ENCODE measurements around the gene TMC8. TPM values are rescaled to one million over a fixed set of nuclear protein-coding genes. Genes with fewer than 3 reads are reported as not detected.
"Not testable (repeated sequence)": the region's sequence is repeated elsewhere in the genome, so short reads cannot be mapped to it uniquely, and the experiment has no call there.

Gene TMC8
- total and polyA plus RNA-seq, 2 experiments from 2014 or later = 1.1 to 3.1 TPM

DNA sequence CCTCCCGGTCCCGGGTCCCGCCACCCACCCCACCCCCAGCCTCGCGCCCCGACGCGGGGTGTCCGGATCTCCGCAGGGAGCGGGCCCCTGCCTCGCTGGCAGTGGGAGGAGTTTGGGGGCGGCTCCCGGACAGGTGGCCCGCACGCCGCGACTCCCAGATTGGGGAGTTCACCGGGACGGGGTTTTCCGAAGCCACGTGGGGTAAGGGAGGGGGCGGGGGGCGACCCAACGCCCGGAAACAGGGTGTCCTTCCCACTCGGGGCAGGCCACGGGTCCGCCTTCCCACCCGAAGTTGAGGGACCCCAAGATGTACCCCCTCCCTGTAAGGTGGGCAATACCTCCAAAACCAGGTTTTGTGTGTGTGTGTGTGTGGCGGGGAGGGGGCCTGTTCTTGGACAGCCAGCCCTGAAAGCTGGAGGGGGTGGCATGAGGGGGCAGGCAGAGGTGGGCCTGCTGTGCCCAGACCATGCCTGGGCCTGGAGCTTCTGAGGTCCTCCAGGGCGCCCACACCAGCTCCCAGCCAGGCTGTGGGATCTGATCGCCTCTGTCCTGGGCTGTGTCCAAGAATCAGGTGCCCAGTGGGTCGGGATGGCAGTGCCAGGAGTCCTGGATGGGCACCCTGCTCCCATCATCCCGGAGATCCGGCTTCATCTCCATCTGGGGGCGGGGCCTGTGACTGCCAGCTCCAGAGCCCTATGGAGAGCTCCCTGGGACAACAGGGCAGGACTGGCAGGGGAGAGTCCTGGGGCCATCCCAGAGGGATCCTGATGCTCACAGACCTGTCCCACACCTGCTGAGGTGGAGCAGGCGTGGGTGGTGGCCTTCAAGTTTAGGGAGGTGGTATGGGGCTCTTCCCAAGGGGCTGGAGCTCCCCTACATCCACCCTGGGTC is 38.6 kb downstream of the TMC8 start:
- Histone ChIP-seq H3K36me3 (peaks cover 6% of the 10 kb centered on the region), H3K4me3 (peak overlapping the region; percentile 71), H3K27ac (peak overlapping the region; percentile 82), H3K27me3 (no peaks in the 10 kb centered on the region), H3K4me1 (ENCODE audit: low read depth) (peaks cover 22% of the 10 kb centered on the region), H3K9me3 (ENCODE audit: low read depth) (no peaks in the 10 kb centered on the region)
- peak in 1 of 2 donors; percentile 67 for DNase-seq (ENCODE audit: low read depth in 1 of 2, low spot score in 1 of 2)
- TF ChIP-seq CTCF (IDR thresholded peaks at IDR 0.05; ENCODE audit: low read depth, low read length) = no peak

DNA sequence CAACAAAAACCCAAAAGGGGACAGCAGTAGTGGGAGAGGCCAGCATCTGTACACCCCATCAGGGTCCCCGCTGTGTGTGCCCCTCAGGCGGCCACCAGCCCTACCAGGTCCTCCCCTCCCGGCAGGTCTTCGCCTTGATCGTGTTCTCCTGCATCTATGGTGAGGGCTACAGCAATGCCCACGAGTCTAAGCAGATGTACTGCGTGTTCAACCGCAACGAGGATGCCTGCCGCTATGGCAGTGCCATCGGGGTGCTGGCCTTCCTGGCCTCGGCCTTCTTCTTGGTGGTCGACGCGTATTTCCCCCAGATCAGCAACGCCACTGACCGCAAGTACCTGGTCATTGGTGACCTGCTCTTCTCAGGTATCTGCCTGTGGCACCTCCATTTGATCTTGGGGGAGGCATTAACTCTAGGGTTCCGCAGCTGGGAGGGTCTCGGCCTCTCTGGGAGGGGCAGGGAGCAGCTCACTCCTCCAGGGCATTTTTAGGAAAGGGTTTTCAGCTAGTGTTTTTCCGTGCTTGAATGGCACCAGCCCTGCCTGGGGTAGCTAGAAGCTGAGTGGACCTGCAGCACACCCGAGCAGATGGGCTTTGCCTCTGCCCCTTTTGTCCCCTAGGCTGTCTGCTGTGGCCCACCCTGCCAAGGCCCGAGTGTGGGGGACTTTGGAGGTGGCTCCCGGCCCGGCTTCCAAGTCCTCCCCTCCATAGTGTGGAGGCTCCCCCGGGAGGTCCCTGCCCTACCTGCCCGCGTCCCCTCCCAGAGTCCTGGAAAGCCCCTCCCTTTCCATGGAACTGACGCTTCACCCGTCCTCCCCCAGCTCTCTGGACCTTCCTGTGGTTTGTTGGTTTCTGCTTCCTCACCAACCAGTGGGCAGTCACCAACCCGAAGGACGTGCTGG is 40.4 kb downstream of the TMC8 start:
- peak overlapping the region; percentile 98 for H3K27ac ChIP-seq
- no peaks in the 10 kb centered on the region for H3K27me3 ChIP-seq
- H3K36me3 ChIP-seq = peaks cover 6% of the 10 kb centered on the region
- no peaks in the 10 kb centered on the region for H3K9me3 ChIP-seq (ENCODE audit: low read depth)
- peaks cover 33% of the 10 kb centered on the region for H3K4me1 ChIP-seq (ENCODE audit: low read depth)
- TF ChIP-seq CTCF (IDR thresholded peaks at IDR 0.05; ENCODE audit: low read depth, low read length) = no peak
- no peak overlapping the region for H3K4me3 ChIP-seq
- no peak for DNase-seq (ENCODE audit: low read depth in 1 of 2, low spot score in 1 of 2)

- DNase-seq (ENCODE audit: low read depth in 1 of 2, low spot score in 1 of 2); H3K4me3 ChIP-seq; H3K36me3 ChIP-seq; H3K9me3 ChIP-seq (ENCODE audit: low read depth); H3K27me3 ChIP-seq: not testable (repeated sequence)
- peak overlapping the region; percentile 98 for H3K27ac ChIP-seq
- H3K4me1 ChIP-seq (ENCODE audit: low read depth) = peaks cover 39% of the 10 kb centered on the region
These were observed 41.1 kb downstream of the TMC8 start for GRCh38 chr17:78171591-78172248.

DNA sequence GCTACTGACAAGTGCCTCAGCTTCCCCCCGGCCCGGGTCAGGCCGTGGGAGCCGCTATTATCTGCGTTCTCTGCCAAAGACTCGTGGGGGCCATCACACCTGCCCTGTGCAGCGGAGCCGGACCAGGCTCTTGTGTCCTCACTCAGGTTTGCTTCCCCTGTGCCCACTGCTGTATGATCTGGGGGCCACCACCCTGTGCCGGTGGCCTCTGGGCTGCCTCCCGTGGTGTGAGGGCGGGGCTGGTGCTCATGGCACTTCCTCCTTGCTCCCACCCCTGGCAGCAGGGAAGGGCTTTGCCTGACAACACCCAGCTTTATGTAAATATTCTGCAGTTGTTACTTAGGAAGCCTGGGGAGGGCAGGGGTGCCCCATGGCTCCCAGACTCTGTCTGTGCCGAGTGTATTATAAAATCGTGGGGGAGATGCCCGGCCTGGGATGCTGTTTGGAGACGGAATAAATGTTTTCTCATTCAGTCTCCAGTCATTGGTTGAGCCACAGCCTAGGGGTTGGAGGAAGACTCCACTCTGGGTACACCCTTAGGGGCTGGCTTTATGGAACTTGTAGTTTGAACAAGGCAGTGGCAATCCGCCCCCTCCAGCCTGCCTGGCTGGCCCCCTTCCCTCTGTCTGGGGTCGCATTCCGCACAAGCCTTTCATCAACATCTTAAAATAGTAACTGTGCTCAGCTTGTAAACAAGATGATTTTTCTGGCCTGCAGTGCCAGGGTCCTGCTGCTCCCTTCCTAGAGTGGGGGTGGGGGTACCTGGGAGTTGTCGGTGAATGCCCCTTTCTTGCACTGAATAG is 41.9 kb downstream of the TMC8 start:
- Histone ChIP-seq H3K27me3 (no peaks in the 10 kb centered on the region), H3K4me3 (no peak overlapping the region), H3K36me3 (peaks cover 6% of the 10 kb centered on the region), H3K27ac (peak overlapping the region; percentile 98), H3K9me3 (ENCODE audit: low read depth) (no peaks in the 10 kb centered on the region), H3K4me1 (ENCODE audit: low read depth) (peaks cover 44% of the 10 kb centered on the region)
- no peak for TF ChIP-seq CTCF (IDR thresholded peaks at IDR 0.05; ENCODE audit: low read depth, low read length)
- peak; percentile 29 to 87 for DNase-seq (ENCODE audit: low read depth in 1 of 2, low spot score in 1 of 2)

DNA sequence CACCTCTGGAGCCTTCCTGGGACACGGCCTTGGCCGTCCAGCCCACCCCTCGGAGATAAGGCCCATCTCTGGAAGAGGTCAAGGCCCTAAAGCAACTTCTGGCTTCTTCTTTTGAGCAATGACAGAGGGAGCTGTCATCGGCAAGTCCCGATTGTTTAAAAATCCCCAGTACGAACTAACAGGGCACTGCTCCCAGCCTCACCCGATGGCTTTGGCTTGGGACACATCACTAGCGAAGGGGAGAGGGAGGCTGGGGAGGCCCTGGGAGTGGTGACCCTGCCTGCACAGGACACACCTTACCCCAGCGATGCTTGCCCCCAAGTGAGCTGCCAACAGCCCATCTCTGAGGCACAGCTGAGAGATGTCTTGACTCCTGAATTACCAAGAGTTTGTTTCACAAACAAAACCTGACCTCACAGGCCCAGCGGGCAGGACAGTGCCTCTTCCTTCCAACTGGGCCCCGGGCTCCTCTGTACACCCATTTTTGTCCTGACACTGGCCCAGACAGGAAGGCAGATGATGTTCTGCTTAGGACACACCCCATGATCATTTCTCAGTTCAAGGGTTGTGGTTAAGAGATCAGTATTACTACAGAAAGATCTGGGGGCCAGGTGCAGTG is 42.6 kb downstream of the TMC8 start:
- H3K4me3 ChIP-seq = no peak overlapping the region
- DNase-seq (ENCODE audit: low read depth in 1 of 2, low spot score in 1 of 2) = peak in 1 of 2 donors; percentile 60
- peak overlapping the region; percentile 98 for H3K27ac ChIP-seq
- H3K36me3 ChIP-seq = peaks cover 6% of the 10 kb centered on the region
- H3K9me3 ChIP-seq (ENCODE audit: low read depth) = no peaks in the 10 kb centered on the region
- no peak for TF ChIP-seq CTCF (IDR thresholded peaks at IDR 0.05; ENCODE audit: low read depth, low read length)
- H3K4me1 ChIP-seq (ENCODE audit: low read depth) = peaks cover 44% of the 10 kb centered on the region
- no peaks in the 10 kb centered on the region for H3K27me3 ChIP-seq

All from cardiac muscle cell (in vitro differentiated cells and primary cell).